Suprapubic skin (tissue), 4 donors: Measurements from ENCODE around the gene PER1.

Experiments
- CTCF ChIP-seq, 2 donors: fragments of 200-600 bp in 1 of 2; fragments of 450-650 bp in 1 of 2; sonication (generic) in 1 of 2; IDR thresholded peaks; one replicate each; pipeline ENCODE4 v1.5.1; 2016 to 2019; ENCODE audit warnings: antibody characterized with exemption in 2 of 2, mild to moderate bottlenecking in 1 of 2, moderate library complexity in 1 of 2
- POLR2A ChIP-seq, 2 donors: fragments of 450-650 bp; IDR thresholded peaks; one replicate each; pipeline ENCODE4 v1.6.1; 2017; ENCODE audit warnings: antibody characterized with exemption in 2 of 2, mild to moderate bottlenecking in 2 of 2, moderate library complexity in 2 of 2
- POLR2AphosphoS5 ChIP-seq, 3 donors: sonication (generic); formaldehyde crosslinking; IDR thresholded peaks; one replicate each; pipeline ENCODE4 v1.6.1; 2017; ENCODE audit warnings: antibody characterized with exemption in 3 of 3

- TF ChIP-seq CTCF (IDR thresholded peaks at IDR 0.05) (no peak), POLR2A (IDR thresholded peaks at IDR 0.05) (no peak), POLR2AphosphoS5 (IDR thresholded peaks at IDR 0.05) (no peak)
These were observed 55.7 kb downstream of the PER1 start for GRCh38 chr17:8096541-8096940.
